SK-N-SH (cell line): Measurements from ENCODE around the gene PITX1. TPM values are rescaled to one million over a fixed set of nuclear protein-coding genes. Genes with fewer than 3 reads are reported as not detected.

Source experiments
- CTCF ChIA-PET: fragments of 300-600, 350-600 bp; formaldehyde crosslinking; extraction: SDS; loops from one replicate; lab custom pipeline; 2021; lab: Yijun Ruan, JAX
- POLR2A ChIA-PET: fragments of 350-600 bp; sonication (Branson Sonifier 250); formaldehyde crosslinking; extraction: SDS; loops from one replicate; lab custom pipeline; 2020; ENCODE audit warnings: antibody characterized with exemption, inconsistent platforms; lab: Yijun Ruan, JAX
- DNase-seq: peaks from one replicate; pipeline ENCODE4 v3.0.0; 2012
- H2AFZ ChIP-seq: fragments of 200-600 bp; sonication (generic); 2 replicates; pipeline ENCODE4 v1.8.1; 2016; ENCODE audit warnings: antibody characterized with exemption, mild to moderate bottlenecking, low read depth
- H3F3A ChIP-seq: fragments of 200-600 bp; sonication (generic); replicated peaks from 2 replicates; pipeline ENCODE3; 2016; ENCODE audit warnings: antibody characterized with exemption, mild to moderate bottlenecking; ENCODE audit not compliant: insufficient read depth
- H3K27ac ChIP-seq, 2 experiments: fragments of 200-500 bp in 1 of 2; fragments of 200-600 bp in 1 of 2; sonication (Bioruptor generic) in 1 of 2; sonication (generic), shearing (Covaris generic) in 1 of 2; 2 replicates each; pipeline versions ENCODE4 v1.5.1 to v1.6.1; 2014 to 2016; ENCODE audit warnings: low read depth in 2 of 2, inconsistent platforms in 1 of 2, low read length in 1 of 2, mild to moderate bottlenecking in 1 of 2, mixed read lengths in 1 of 2
- H3K27me3 ChIP-seq: fragments of 200-600 bp; sonication (generic), shearing (Covaris generic); 2 replicates; pipeline ENCODE4 v1.6.1; 2016; ENCODE audit warnings: mixed run types; ENCODE audit not compliant: insufficient read depth
- H3K36me3 ChIP-seq, 2 experiments: fragments of 200-500 bp in 1 of 2; fragments of 200-600 bp in 1 of 2; sonication (Bioruptor generic) in 1 of 2; sonication (generic) in 1 of 2; replicated peaks in 1 of 2; 2 replicates each; pipeline versions ENCODE3 to v1.5.1; 2014 to 2016; ENCODE audit warnings: low read length in 1 of 2, mild to moderate bottlenecking in 1 of 2; ENCODE audit not compliant: insufficient read depth in 2 of 2, control insufficient read depth in 1 of 2
- H3K4me1 ChIP-seq, 2 experiments: fragments of 200-500 bp in 1 of 2; fragments of 200-600 bp in 1 of 2; sonication (Bioruptor generic) in 1 of 2; sonication (generic), shearing (Covaris generic) in 1 of 2; 2 replicates each; pipeline versions ENCODE4 v1.5.1 to v1.6.1; 2014 to 2016; ENCODE audit warnings: low read depth in 1 of 2, low read length in 1 of 2, mixed run types in 1 of 2; ENCODE audit not compliant: insufficient read depth in 2 of 2, control insufficient read depth in 1 of 2
- H3K4me2 ChIP-seq: fragments of 200-600 bp; sonication (generic), shearing (Covaris generic); 2 replicates; pipeline ENCODE4 v1.6.1; 2017; ENCODE audit warnings: mixed run types
- H3K4me3 ChIP-seq, 2 experiments: fragments of 200-500 bp in 1 of 2; fragments of 200-600 bp in 1 of 2; sonication (Bioruptor generic) in 1 of 2; sonication (generic), shearing (Covaris generic) in 1 of 2; 2 replicates each; pipeline versions ENCODE4 v1.5.1 to v1.8.1; 2014 to 2016; ENCODE audit warnings: low read depth in 2 of 2, inconsistent platforms in 1 of 2, low read length in 1 of 2, mild to moderate bottlenecking in 1 of 2, mixed read lengths in 1 of 2, moderate library complexity in 1 of 2
- H3K79me2 ChIP-seq: fragments of 200-600 bp; sonication (generic); 2 replicates; pipeline ENCODE4 v1.8.1; 2017; ENCODE audit warnings: mild to moderate bottlenecking; ENCODE audit not compliant: insufficient read depth
- H3K9ac ChIP-seq: fragments of 200-600 bp; sonication (generic); 2 replicates; pipeline ENCODE4 v1.6.1; 2017; ENCODE audit warnings: mixed run types
- H3K9me2 ChIP-seq: fragments of 200-600 bp; sonication (generic); 2 replicates; pipeline ENCODE4 v1.6.1; 2017; ENCODE audit warnings: mixed run types
- H3K9me3 ChIP-seq: fragments of 200-600 bp; sonication (generic); 2 replicates; pipeline ENCODE4 v1.6.1; 2017; ENCODE audit warnings: mixed run types, mild to moderate bottlenecking, moderate library complexity
- H4K20me1 ChIP-seq: fragments of 200-600 bp; sonication (generic); 2 replicates; pipeline ENCODE4 v1.6.1; 2017; ENCODE audit warnings: mild to moderate bottlenecking, mixed run types; ENCODE audit not compliant: insufficient read depth
- EP300 ChIP-seq, 2 experiments: IDR thresholded peaks; 2 replicates each; pipeline versions ENCODE4 v1.4.0 to v1.6.1; 2012; ENCODE audit warnings: borderline replicate concordance in 1 of 2, low read depth in 1 of 2, low read length in 1 of 2
- EZH2phosphoT487 ChIP-seq: fragments of 200-600 bp; sonication (generic); IDR thresholded peaks from 2 replicates; pipeline ENCODE4 v1.6.1; 2017; ENCODE audit warnings: low read depth, mixed run types, mild to moderate bottlenecking, antibody characterized with exemption, moderate library complexity, borderline replicate concordance
- FOXM1 ChIP-seq: IDR thresholded peaks from 2 replicates; pipeline ENCODE4 v1.4.0; 2012; ENCODE audit warnings: low read depth, mild to moderate bottlenecking
- GABPA ChIP-seq: IDR thresholded peaks from 2 replicates; pipeline ENCODE4 v1.4.0; 2012; ENCODE audit warnings: low read depth, mild to moderate bottlenecking
- GATA2 ChIP-seq: sonication (generic); formaldehyde crosslinking; IDR thresholded peaks from 2 replicates; pipeline ENCODE4 v1.5.0; 2020; ENCODE audit warnings: mild to moderate bottlenecking, missing genetic modification reagents
- JUND ChIP-seq: IDR thresholded peaks from 2 replicates; pipeline ENCODE4 v1.4.0; 2012
- MEF2A ChIP-seq: IDR thresholded peaks from 2 replicates; pipeline ENCODE4 v1.4.0; 2012; ENCODE audit warnings: low read depth, borderline replicate concordance
- MXI1 ChIP-seq: IDR thresholded peaks from 2 replicates; pipeline ENCODE4 v1.6.1; 2012; ENCODE audit warnings: mild to moderate bottlenecking, low read depth, low read length, improper control_type of control experiment
- NFIC ChIP-seq: IDR thresholded peaks from 2 replicates; pipeline ENCODE4 v1.4.0; 2012; ENCODE audit warnings: borderline replicate concordance
- NRF1 ChIP-seq: IDR thresholded peaks from 2 replicates; pipeline ENCODE4 v1.6.1; 2012; ENCODE audit warnings: low read depth, mild to moderate bottlenecking, low read length
- RAD21 ChIP-seq: IDR thresholded peaks from 2 replicates; pipeline ENCODE4 v1.6.1; 2012; ENCODE audit warnings: mild to moderate bottlenecking, low read length
- RCOR1 ChIP-seq: fragments of 150-350 bp; IDR thresholded peaks from 2 replicates; pipeline ENCODE4 v1.6.1; 2017; ENCODE audit warnings: antibody characterized with exemption, low read length
- SIN3A ChIP-seq: IDR thresholded peaks from 2 replicates; pipeline ENCODE4 v1.6.1; 2012; ENCODE audit warnings: low read depth, mild to moderate bottlenecking, low read length, moderate library complexity, borderline replicate concordance
- SMC3 ChIP-seq: IDR thresholded peaks from 2 replicates; pipeline ENCODE4 v1.6.1; 2012; ENCODE audit warnings: low read depth, low read length, improper control_type of control experiment
- TCF12 ChIP-seq: IDR thresholded peaks from 2 replicates; pipeline ENCODE4 v1.4.0; 2012
- YY1 ChIP-seq: IDR thresholded peaks from 2 replicates; pipeline ENCODE4 v1.4.0; 2012; ENCODE audit warnings: low read depth, mild to moderate bottlenecking
- WGBS: methylation state at CpG from one replicate; pipeline ENCODE4 v1.1.6; 2017; ENCODE audit warnings: low lambda C conversion rate; 5-methylcytosine and 5-hydroxymethylcytosine counted together
- polyA plus RNA-seq, 3 experiments: library from polyadenylated mRNA; depleted of rRNA; stranded (reverse); fragments of >200 nt; gene quantifications; 2 replicates each; pipeline ENCODE4 v1.2.3, GENCODE V29; 2012
- TF ChIP-seq, protein P1 (sequence below): IDR thresholded peaks from 2 replicates; pipeline ENCODE4 v1.4.0; 2012; ENCODE audit warnings: low read depth
- TF ChIP-seq, protein P2 (sequence below): fragments of 150-350 bp; IDR thresholded peaks from 2 replicates; pipeline ENCODE4 v1.6.1; 2017; ENCODE audit warnings: antibody characterized with exemption, low read length, low read depth, borderline replicate concordance
- TF ChIP-seq, protein P3 (sequence below): fragments of 200-600 bp; sonication (generic); IDR thresholded peaks from 2 replicates; pipeline ENCODE4 v1.6.1; 2017; ENCODE audit warnings: antibody characterized with exemption, mild to moderate bottlenecking, moderate library complexity
- TF ChIP-seq, protein P4 (sequence below): IDR thresholded peaks from 2 replicates; pipeline ENCODE4; 2012

The PITX1 gene
- polyA plus RNA-seq, 1 of the 3 experiments (the other 2 are of a cell fraction) = not detected

DNA sequence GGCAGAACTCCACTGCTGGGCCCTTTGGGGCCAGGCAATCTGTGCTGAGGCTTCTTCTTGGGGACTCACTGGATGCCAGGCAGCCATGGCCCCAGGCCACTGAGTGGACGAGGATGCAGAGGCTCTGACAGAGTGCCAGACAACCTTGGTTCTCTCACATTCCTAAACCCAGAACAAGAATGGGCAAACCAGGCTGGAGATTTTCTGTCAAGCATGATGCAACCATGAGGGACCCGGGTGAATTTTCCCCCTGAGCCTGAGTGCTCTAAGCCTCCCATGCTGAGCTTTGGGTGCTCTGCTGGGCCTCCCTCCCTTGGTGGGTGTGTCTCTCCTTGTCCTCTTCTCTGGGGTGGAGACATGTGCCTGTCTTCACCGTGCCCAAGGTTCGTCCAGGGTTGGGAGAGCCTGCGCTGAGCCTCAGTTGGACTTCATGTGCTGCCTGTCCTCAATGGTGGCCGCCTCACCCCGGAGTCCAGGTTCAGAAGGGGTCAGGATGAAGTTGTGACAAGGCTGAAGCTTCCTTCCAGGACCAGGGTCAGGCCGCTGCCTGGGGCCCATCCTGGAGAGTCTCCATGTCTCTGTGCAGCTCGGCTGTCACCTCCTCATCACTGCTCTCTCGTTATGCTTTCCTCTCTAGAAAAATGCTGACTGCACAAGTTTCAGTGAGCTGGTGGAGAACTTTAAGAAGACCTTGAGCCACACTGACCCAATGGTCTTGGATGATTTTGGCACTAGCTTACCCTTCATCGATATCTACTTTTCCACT lies 24.1 kb downstream of the PITX1 start:
- POLR2A ChIA-PET = no interaction called here
- H3K9me2 ChIP-seq = no peaks in the 10 kb centered on the region
- peak; percentile 9 for DNase-seq
- no peak overlapping the region for H3K4me2 ChIP-seq
- no peak overlapping the region for H3K4me3 ChIP-seq
- H3K9ac ChIP-seq = no peak overlapping the region
- no peaks in the 10 kb centered on the region for H3K36me3 ChIP-seq
- no peak for TF ChIP-seq MEF2A
- no peak for TF ChIP-seq RCOR1
- no peak for TF ChIP-seq NFIC
- TF ChIP-seq RAD21 = no peak
- TF ChIP-seq MXI1 = no peak
- TF ChIP-seq GATA2 (CRISPR knock-in tag) = no peak
- no peak for TF ChIP-seq EZH2phosphoT487
- TF ChIP-seq, protein P1, sequence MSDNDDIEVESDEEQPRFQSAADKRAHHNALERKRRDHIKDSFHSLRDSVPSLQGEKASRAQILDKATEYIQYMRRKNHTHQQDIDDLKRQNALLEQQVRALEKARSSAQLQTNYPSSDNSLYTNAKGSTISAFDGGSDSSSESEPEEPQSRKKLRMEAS = no peak
- no peak for TF ChIP-seq JUND
- TF ChIP-seq YY1 = no peak
- TF ChIP-seq, protein P2, sequence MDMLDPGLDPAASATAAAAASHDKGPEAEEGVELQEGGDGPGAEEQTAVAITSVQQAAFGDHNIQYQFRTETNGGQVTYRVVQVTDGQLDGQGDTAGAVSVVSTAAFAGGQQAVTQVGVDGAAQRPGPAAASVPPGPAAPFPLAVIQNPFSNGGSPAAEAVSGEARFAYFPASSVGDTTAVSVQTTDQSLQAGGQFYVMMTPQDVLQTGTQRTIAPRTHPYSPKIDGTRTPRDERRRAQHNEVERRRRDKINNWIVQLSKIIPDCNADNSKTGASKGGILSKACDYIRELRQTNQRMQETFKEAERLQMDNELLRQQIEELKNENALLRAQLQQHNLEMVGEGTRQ = no peak
- TF ChIP-seq, all 33 proteins: peak for 0
- Histone ChIP-seq H3K4me1 (no peaks in the 10 kb centered on the region; a peak in 1 of 4 replicates), H3K27me3 (no peaks in the 10 kb centered on the region; the same call in 1 of the 2 replicates), H4K20me1 (no peaks in the 10 kb centered on the region), H3F3A (no peaks in the 10 kb centered on the region), H3K9me3 (no peaks in the 10 kb centered on the region), H3K79me2 (no peaks in the 10 kb centered on the region), H2AFZ (no peak overlapping the region), H3K27ac (no peak overlapping the region)
- CTCF ChIA-PET = interaction anchor here (1.0 kb wide), 1 partner anchor 10 kb away, joined by 3 read pairs; no protein-coding TSS in a partner anchor
- 68% methylated on average over 9 of the region's 11 CpGs for WGBS

DNA sequence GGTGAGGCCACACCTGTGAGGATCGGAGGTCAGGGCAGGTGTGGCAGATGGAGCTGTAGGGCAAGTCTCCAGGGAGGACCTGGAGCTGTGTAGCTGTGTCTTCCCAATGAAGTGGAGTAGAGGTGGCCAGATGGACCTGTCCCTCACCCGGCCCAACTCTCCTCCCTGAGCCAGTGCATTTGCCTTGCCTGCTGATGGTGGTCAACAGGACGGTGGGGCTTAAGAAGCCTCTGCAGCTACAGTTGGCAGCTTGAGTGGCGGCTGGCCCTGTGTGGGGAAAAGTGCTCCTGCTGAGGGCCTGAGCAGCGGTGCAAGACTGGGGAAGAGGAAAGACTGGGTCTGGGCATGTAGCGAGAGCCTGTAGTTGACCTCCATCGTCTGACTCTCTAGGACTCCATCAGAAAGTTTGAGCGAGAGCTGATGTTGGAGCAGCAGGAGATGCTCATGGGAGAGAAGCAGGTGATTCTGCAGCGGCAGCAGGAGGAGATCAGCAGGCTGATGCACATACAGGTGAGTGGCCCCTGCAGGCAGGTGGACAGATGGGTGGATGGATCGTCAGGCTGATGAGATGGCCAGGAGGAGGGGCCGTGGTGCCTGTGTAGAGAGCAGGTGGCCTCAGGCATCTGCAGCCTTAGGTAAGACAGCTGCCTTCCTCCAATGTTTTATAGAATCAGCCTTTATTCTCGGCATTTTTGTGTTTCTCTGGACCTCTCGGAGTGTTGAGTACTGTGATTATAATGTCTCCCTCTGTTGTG lies 24.9 kb downstream of the PITX1 start:
- POLR2A ChIA-PET = no interaction called here
- DNase-seq = peak; percentile 3
- 73% methylated on average over 9 of the region's 13 CpGs for WGBS

More for the DNA sequence above, 24.9 kb downstream of the PITX1 start:
- H2AFZ ChIP-seq = no peak overlapping the region
- no peak overlapping the region for H3K9ac ChIP-seq
- TF ChIP-seq, protein P3, sequence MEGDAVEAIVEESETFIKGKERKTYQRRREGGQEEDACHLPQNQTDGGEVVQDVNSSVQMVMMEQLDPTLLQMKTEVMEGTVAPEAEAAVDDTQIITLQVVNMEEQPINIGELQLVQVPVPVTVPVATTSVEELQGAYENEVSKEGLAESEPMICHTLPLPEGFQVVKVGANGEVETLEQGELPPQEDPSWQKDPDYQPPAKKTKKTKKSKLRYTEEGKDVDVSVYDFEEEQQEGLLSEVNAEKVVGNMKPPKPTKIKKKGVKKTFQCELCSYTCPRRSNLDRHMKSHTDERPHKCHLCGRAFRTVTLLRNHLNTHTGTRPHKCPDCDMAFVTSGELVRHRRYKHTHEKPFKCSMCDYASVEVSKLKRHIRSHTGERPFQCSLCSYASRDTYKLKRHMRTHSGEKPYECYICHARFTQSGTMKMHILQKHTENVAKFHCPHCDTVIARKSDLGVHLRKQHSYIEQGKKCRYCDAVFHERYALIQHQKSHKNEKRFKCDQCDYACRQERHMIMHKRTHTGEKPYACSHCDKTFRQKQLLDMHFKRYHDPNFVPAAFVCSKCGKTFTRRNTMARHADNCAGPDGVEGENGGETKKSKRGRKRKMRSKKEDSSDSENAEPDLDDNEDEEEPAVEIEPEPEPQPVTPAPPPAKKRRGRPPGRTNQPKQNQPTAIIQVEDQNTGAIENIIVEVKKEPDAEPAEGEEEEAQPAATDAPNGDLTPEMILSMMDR = no peak
- no peak for TF ChIP-seq YY1
- TF ChIP-seq, protein P1 = no peak
- TF ChIP-seq SMC3 = no peak
- no peak for TF ChIP-seq RCOR1
- TF ChIP-seq TCF12 = no peak
- no peak for TF ChIP-seq FOXM1
- TF ChIP-seq NFIC = no peak
- TF ChIP-seq GABPA = no peak
- no peak for TF ChIP-seq RAD21
- no peak for TF ChIP-seq NRF1
- TF ChIP-seq, protein P4, sequence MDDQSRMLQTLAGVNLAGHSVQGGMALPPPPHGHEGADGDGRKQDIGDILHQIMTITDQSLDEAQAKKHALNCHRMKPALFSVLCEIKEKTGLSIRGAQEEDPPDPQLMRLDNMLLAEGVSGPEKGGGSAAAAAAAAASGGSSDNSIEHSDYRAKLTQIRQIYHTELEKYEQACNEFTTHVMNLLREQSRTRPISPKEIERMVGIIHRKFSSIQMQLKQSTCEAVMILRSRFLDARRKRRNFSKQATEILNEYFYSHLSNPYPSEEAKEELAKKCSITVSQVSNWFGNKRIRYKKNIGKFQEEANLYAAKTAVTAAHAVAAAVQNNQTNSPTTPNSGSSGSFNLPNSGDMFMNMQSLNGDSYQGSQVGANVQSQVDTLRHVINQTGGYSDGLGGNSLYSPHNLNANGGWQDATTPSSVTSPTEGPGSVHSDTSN = no peak
- no peak for TF ChIP-seq SIN3A
- no peak for TF ChIP-seq JUND
- no peak for TF ChIP-seq EP300 (IDR thresholded peaks at IDR 0.05; ENCODE audit: borderline replicate concordance in 1 of 2, low read depth in 1 of 2, low read length in 1 of 2)
- H3F3A ChIP-seq = no peaks in the 10 kb centered on the region
- H3K9me3 ChIP-seq = no peaks in the 10 kb centered on the region
- no peaks in the 10 kb centered on the region for H4K20me1 ChIP-seq
- no peak overlapping the region for H3K27ac ChIP-seq
- no peaks in the 10 kb centered on the region for H3K36me3 ChIP-seq
- no peak overlapping the region for H3K4me2 ChIP-seq
- CTCF ChIA-PET = no interaction called here
- H3K79me2 ChIP-seq = no peaks in the 10 kb centered on the region
- no peaks in the 10 kb centered on the region; a peak in 1 of 4 replicates for H3K4me1 ChIP-seq
- no peaks in the 10 kb centered on the region; the same call in 1 of the 2 replicates for H3K27me3 ChIP-seq
- H3K9me2 ChIP-seq = no peaks in the 10 kb centered on the region
- no peak overlapping the region for H3K4me3 ChIP-seq
